ENCODE measurements around the gene PPA1. TPM values are rescaled to one million over a fixed set of nuclear protein-coding genes. Genes with fewer than 3 reads are reported as not detected.

PPA1 gene
- total and polyA plus RNA-seq, 12 donors = 96.9 to 600 (median 162) TPM

DNA sequence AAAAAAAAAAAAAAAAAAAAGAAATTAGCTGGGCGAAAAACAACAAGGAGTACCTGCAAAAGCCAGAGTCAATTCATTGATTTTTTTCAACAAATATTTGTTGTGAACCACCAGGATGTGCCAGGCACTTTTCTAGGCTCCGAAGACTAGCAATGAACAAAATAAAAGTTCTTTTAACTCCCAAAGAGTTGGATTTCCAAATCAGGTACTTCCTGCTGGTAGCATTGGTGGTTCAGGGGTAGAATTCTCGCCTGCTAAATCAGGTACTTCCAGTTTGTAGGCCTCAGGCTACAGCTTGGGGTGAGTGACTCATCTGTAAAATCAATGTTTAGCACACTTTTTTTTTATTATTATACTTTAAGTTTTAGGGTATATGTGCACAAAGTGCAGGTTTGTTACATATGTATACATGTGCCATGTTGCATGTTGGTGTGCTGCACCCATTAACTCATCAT is 10.9 kb downstream of the PPA1 start:
- DNase-seq = no peak
- intact Hi-C loops (cut with DNase I) = loop anchor here in 1 of 2 donors (5.0 to 10.0 kb wide), 2 partner anchors 52 to 140 kb away; no protein-coding TSS in a partner anchor
- no peak overlapping the region for H3K27ac ChIP-seq
- no peaks in the 10 kb centered on the region for H3K27me3 ChIP-seq
- peaks cover 0 to 18% of the 10 kb centered on the region in 2 donors for H3K4me1 ChIP-seq (replicated peaks in 1 of 2)
- H3K36me3 ChIP-seq (replicated peaks in 1 of 2) = no peaks in the 10 kb centered on the region
- no peak overlapping the region for H3K4me3 ChIP-seq
- WGBS, 4 donors = 80 to 87% (median 82%) methylated on average over 3 of the region's 3 CpGs
- H3K9me3 ChIP-seq (replicated peaks in 1 of 3) = no peaks in the 10 kb centered on the region
- no peak for TF ChIP-seq POLR2A (IDR thresholded peaks at IDR 0.05)
- TF ChIP-seq, protein P1, sequence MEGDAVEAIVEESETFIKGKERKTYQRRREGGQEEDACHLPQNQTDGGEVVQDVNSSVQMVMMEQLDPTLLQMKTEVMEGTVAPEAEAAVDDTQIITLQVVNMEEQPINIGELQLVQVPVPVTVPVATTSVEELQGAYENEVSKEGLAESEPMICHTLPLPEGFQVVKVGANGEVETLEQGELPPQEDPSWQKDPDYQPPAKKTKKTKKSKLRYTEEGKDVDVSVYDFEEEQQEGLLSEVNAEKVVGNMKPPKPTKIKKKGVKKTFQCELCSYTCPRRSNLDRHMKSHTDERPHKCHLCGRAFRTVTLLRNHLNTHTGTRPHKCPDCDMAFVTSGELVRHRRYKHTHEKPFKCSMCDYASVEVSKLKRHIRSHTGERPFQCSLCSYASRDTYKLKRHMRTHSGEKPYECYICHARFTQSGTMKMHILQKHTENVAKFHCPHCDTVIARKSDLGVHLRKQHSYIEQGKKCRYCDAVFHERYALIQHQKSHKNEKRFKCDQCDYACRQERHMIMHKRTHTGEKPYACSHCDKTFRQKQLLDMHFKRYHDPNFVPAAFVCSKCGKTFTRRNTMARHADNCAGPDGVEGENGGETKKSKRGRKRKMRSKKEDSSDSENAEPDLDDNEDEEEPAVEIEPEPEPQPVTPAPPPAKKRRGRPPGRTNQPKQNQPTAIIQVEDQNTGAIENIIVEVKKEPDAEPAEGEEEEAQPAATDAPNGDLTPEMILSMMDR (IDR thresholded peaks at IDR 0.05) = no peak

DNA sequence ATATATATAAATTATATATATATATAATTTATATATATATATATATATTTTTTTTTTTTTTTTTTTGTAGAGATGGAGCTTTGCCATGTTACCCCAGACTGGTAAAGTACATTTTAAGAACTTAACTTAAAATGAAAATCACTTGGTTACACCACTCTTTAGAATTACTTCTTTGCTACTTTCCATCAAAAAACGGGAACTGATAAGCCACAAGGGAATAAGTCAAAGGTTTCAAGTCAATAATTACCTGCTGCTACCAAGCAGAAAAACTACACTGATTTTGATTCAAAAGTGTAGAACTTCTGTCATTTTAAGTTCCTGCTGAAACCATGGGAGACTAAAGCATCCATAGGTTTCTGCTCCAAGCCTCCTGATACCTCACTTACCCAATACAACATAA is 12.2 kb downstream of the PPA1 start:
- peak overlapping the region in 2 of 5 donors; percentile 24 to 37 for H3K27ac ChIP-seq
- no peaks in the 10 kb centered on the region for H3K9me3 ChIP-seq (replicated peaks in 1 of 3)
- no peak for TF ChIP-seq POLR2A (IDR thresholded peaks at IDR 0.05)
- TF ChIP-seq, protein P1 (IDR thresholded peaks at IDR 0.05) = no peak
- H3K4me1 ChIP-seq (replicated peaks in 1 of 2) = peaks cover 0 to 6% of the 10 kb centered on the region in 2 donors
- intact Hi-C loops (cut with DNase I) = loop anchor here in 1 of 2 donors (5.0 to 10.0 kb wide), 2 partner anchors 54 to 141 kb away; no protein-coding TSS in a partner anchor
- H3K36me3 ChIP-seq (replicated peaks in 1 of 2) = no peaks in the 10 kb centered on the region
- no peaks in the 10 kb centered on the region for H3K27me3 ChIP-seq
- 18 to 21% (median 19%) methylated on average over 1 of the region's 1 CpG for WGBS, 4 donors
- H3K4me3 ChIP-seq = no peak overlapping the region
- DNase-seq = no peak

- H3K9me3 ChIP-seq (replicated peaks in 1 of 3) = no peaks in the 10 kb centered on the region
- H3K27ac ChIP-seq = no peak overlapping the region
- H3K36me3 ChIP-seq (replicated peaks in 1 of 2) = peaks cover 0 to 37% of the 10 kb centered on the region in 2 donors
- DNase-seq = no peak
- H3K27me3 ChIP-seq = no peaks in the 10 kb centered on the region
- WGBS, 4 donors = 95 to 100% (median 99%) methylated on average over 1 of the region's 1 CpG
- no peak overlapping the region for H3K4me3 ChIP-seq
- intact Hi-C loops (cut with DNase I) = no loop called here
- no peak for TF ChIP-seq POLR2A (IDR thresholded peaks at IDR 0.05)
- TF ChIP-seq, protein P1 (IDR thresholded peaks at IDR 0.05) = no peak
- H3K4me1 ChIP-seq (replicated peaks in 1 of 2) = no peaks in the 10 kb centered on the region
These were observed 20.4 kb downstream of the PPA1 start for GRCh38 chr10:70212879-70213278.

DNA sequence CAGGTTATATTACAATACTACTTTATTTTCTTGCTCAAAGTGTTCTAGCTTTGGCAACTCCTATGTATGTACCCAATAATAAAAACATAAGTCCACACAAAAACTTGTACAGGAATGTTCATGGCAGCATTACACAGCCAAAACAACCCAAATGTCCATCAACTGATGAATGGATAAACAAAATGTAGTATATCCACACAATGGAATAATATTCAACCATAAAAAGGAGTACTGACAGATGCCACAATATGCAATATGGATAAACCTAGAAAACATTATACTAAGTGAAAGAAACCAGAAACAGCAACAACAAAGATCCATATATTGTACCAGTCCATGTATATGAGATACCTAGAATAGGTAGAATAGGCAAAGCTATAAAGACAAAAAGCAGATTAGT is 21.0 kb downstream of the PPA1 start:
- Histone ChIP-seq H3K27me3 (no peaks in the 10 kb centered on the region), H3K4me3 (no peak overlapping the region), H3K4me1 (replicated peaks in 1 of 2) (no peaks in the 10 kb centered on the region), H3K27ac (no peak overlapping the region), H3K9me3 (replicated peaks in 1 of 3) (no peaks in the 10 kb centered on the region), H3K36me3 (replicated peaks in 1 of 2) (peaks cover 0 to 43% of the 10 kb centered on the region in 2 donors)
- DNase-seq = no peak
- intact Hi-C loops (cut with DNase I) = no loop called here
- TF ChIP-seq POLR2A (IDR thresholded peaks at IDR 0.05) = no peak
- TF ChIP-seq, protein P1 (IDR thresholded peaks at IDR 0.05) = no peak
